WERI-Rb-1 (cell line): ENCODE data around the gene DBX1.
A peak's percentile ranks its signal among the peaks of the same experiment; 100 is the strongest.

Source experiments
- DNase-seq: peaks from one replicate; pipeline ENCODE4 v3.0.0-alpha.2; 2020
- H3K27ac ChIP-seq: fragments of 250-450 bp; sonication (Bioruptor Pico); 2 replicates; pipeline ENCODE4 v1.5.1; 2020; ENCODE audit warnings: mild to moderate bottlenecking, moderate library complexity
- H3K27me3 ChIP-seq: fragments of 250-450 bp; sonication (Bioruptor Pico); 2 replicates; pipeline ENCODE4 v1.5.1; 2021; ENCODE audit warnings: mild to moderate bottlenecking, low read depth, moderate library complexity; ENCODE audit not compliant: insufficient read depth, severe bottlenecking
- H3K36me3 ChIP-seq: fragments of 250-450 bp; sonication (Bioruptor Pico); 2 replicates; pipeline ENCODE4 v1.5.1; 2020; ENCODE audit warnings: mild to moderate bottlenecking, moderate library complexity
- H3K4me3 ChIP-seq: 2 replicates; pipeline ENCODE4 v1.5.1; 2011; ENCODE audit warnings: low read depth, mild to moderate bottlenecking, control low read depth, low read length
- H3K9me3 ChIP-seq: fragments of 250-450 bp; sonication (Bioruptor Pico); 2 replicates; pipeline ENCODE4 v1.5.1; 2021; ENCODE audit warnings: mild to moderate bottlenecking, moderate library complexity; ENCODE audit not compliant: severe bottlenecking
- CTCF ChIP-seq: IDR thresholded peaks from 2 replicates; pipeline ENCODE4 v1.5.1; 2011; ENCODE audit warnings: low read depth, mild to moderate bottlenecking, control low read depth, inconsistent platforms, low read length

The DBX1 gene

DNA sequence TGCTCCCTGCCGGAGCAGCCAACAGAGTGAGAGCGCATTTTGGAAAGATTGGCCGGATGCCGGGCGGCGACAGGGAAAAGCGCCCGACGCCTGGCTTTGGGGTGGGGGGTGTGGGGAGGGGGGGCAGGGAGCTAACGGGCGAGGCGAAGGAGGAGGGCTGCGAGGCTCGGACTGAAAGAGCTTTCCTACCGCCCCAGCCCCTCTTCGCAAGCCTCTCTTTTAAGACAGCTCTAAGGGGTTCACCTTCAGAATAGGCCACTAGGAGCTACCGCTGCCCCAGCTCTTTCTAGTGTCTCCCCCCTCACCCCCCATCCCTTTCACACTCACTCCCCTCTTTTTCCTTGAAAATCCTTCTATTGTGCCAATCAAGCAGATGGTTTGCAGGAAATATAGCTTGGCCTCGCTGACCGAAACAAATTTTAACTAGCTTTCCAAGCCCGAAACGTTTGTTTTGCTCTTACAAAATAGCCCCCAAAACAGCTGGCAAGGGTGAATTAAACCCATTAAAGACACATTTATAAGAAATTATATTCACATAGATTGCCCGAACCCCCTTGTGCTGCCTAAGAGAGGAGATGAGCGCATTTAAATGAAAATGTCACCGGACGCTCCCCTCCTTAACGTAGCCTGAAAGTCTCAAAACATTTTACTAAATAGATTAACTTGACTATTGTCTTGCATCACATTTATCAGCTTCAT is 3.7 kb upstream of the DBX1 start:
- H3K9me3 ChIP-seq, result no peaks in the 10 kb centered on the region
- H3K4me3 ChIP-seq, result peak overlapping the region; percentile 48
- peaks cover 54% of the 10 kb centered on the region for H3K27me3 ChIP-seq
- TF ChIP-seq CTCF, result no peak
- no peak overlapping the region for H3K27ac ChIP-seq
- DNase-seq, result no peak
- no peaks in the 10 kb centered on the region for H3K36me3 ChIP-seq

GRCh38 chr11:20162824-20163782 is 2.8 kb upstream of the DBX1 start:
- peak; percentile 39 for DNase-seq
- Histone ChIP-seq H3K4me3 (peak overlapping the region; percentile 48), H3K27ac (no peak overlapping the region), H3K27me3 (peaks cover 62% of the 10 kb centered on the region), H3K9me3 (no peaks in the 10 kb centered on the region), H3K36me3 (no peaks in the 10 kb centered on the region)
- no peak for TF ChIP-seq CTCF

GRCh38 chr11:20161923-20162744 is 1.9 kb upstream of the DBX1 start:
- H3K36me3 ChIP-seq, result no peaks in the 10 kb centered on the region
- H3K27me3 ChIP-seq, result peaks cover 69% of the 10 kb centered on the region
- TF ChIP-seq CTCF, result no peak
- no peak for DNase-seq
- peak overlapping the region; percentile 48 for H3K4me3 ChIP-seq
- H3K9me3 ChIP-seq, result no peaks in the 10 kb centered on the region
- no peak overlapping the region for H3K27ac ChIP-seq

DNA sequence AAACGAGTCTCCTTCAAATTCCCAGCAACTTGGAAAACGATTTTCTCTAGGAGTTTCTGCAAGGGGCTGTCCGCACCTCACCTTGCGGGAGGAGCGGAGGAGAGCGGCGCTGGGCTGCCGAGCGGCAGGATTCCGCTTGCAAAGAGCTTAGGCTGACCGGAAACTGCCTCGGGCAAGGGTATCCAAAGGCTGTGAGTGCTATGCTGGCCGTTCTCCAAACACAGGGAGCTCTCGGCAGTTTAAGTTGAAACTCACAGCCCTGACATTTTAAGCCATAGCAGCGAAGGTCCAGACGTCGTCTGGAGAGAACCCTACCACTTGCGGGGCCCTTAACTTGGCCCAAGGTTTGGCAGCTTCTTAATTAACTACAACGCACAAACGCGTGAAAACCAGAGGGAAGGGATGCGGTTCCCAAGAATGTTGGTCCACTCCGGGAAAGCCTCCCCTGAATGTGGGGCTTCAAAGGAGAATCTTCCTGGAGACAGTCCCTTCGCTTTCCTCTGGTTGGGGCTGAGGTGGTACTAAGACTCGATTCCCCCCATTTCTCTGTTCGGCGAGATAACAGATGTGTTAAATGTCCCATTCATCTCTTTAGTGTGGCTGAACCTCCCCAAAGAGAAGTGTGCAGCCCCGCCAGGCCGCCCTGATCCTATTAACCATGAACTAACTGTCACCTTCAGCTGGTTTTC is 1.1 kb upstream of the DBX1 start:
- TF ChIP-seq CTCF, result no peak
- Histone ChIP-seq H3K27ac (no peak overlapping the region), H3K9me3 (no peaks in the 10 kb centered on the region), H3K36me3 (no peaks in the 10 kb centered on the region), H3K27me3 (peaks cover 71% of the 10 kb centered on the region), H3K4me3 (peak overlapping the region; percentile 48)
- peak; percentile 42 for DNase-seq
